ENCODE data around the gene ERBB2.

DNA sequence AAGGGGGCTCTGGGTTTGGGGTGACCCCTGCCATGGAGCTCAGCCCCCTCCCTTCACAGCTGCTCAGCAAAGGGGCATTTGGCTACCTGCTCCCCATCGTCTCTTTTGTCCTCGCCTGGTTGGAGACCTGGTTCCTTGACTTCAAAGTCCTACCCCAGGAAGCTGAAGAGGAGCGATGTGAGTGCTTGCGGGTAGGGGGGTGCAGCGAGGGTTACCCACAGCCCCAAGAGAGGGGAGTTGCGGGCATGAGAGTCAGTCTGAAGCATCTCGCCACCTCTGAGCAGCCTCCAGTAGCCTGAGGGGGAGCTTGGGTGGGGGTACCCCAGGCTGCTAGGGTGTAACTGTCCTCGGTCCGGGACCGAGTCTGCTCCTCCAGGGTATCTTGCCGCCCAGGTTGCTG is 41.5 kb upstream of the ERBB2 start:
- TF ChIP-seq EZH2phosphoT487 (IDR thresholded peaks at IDR 0.05; ENCODE audit: borderline replicate concordance): no peak
- TF ChIP-seq, protein P1, sequence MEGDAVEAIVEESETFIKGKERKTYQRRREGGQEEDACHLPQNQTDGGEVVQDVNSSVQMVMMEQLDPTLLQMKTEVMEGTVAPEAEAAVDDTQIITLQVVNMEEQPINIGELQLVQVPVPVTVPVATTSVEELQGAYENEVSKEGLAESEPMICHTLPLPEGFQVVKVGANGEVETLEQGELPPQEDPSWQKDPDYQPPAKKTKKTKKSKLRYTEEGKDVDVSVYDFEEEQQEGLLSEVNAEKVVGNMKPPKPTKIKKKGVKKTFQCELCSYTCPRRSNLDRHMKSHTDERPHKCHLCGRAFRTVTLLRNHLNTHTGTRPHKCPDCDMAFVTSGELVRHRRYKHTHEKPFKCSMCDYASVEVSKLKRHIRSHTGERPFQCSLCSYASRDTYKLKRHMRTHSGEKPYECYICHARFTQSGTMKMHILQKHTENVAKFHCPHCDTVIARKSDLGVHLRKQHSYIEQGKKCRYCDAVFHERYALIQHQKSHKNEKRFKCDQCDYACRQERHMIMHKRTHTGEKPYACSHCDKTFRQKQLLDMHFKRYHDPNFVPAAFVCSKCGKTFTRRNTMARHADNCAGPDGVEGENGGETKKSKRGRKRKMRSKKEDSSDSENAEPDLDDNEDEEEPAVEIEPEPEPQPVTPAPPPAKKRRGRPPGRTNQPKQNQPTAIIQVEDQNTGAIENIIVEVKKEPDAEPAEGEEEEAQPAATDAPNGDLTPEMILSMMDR (conservative IDR thresholded peaks at IDR 0.05; ENCODE audit: low read length): no peak
